ENCODE measurements around the gene ZFPM1.

GRCh38 chr16:88481851-88482250 lies 28.8 kb downstream of the ZFPM1 start:
- TF ChIP-seq PATZ1 (CRISPR knock-in tag; IDR thresholded peaks at IDR 0.05; ENCODE audit: borderline replicate concordance) (no peak), SNAI2 (CRISPR knock-in tag; IDR thresholded peaks at IDR 0.05) (no peak), ARNTL (CRISPR knock-in tag; IDR thresholded peaks at IDR 0.05; ENCODE audit: borderline replicate concordance, low read depth) (no peak), ZC3H10 (CRISPR knock-in tag; IDR thresholded peaks at IDR 0.05) (no peak), ZNF565 (CRISPR knock-in tag; conservative IDR thresholded peaks at IDR 0.05; ENCODE audit: low read depth) (no peak), CREB5 (CRISPR knock-in tag; IDR thresholded peaks at IDR 0.05; ENCODE audit: low read depth) (no peak)
